DOHH2 (cell line): ENCODE results near the gene FGF10.

Experiments used
- H3F3A ChIP-seq: fragments of 200-600 bp; sonication (generic), shearing (Covaris generic); 2 replicates; pipeline ENCODE4 v1.6.0; 2016; ENCODE audit warnings: antibody characterized with exemption, mild to moderate bottlenecking; ENCODE audit not compliant: control insufficient read depth, insufficient read depth
- H3K27ac ChIP-seq: fragments of 200-600 bp; sonication (generic); 2 replicates; pipeline ENCODE4 v1.5.1; 2014; ENCODE audit warnings: low read depth, mild to moderate bottlenecking, low read length, moderate library complexity
- H3K27me3 ChIP-seq: fragments of 200-600 bp; sonication (generic); 2 replicates; pipeline ENCODE4 v1.6.1; 2014; ENCODE audit warnings: mild to moderate bottlenecking, low read length, mixed read lengths; ENCODE audit not compliant: control insufficient read depth
- H3K36me3 ChIP-seq: fragments of 200-600 bp; sonication (generic); 2 replicates; pipeline ENCODE4 v1.6.1; 2014; ENCODE audit warnings: mild to moderate bottlenecking, low read length, moderate library complexity, mixed read lengths; ENCODE audit not compliant: control insufficient read depth
- H3K4me1 ChIP-seq: fragments of 200-600 bp; sonication (generic); 2 replicates; pipeline ENCODE4 v1.6.1; 2014; ENCODE audit warnings: mild to moderate bottlenecking, low read length, mixed read lengths; ENCODE audit not compliant: control insufficient read depth
- H3K4me2 ChIP-seq: fragments of 200-600 bp; sonication (generic); 2 replicates; pipeline ENCODE4 v1.6.0; 2014; ENCODE audit warnings: mild to moderate bottlenecking, low read length, moderate library complexity
- H3K4me3 ChIP-seq: fragments of 200-600 bp; sonication (generic); 2 replicates; pipeline ENCODE4 v1.5.1; 2014; ENCODE audit warnings: mild to moderate bottlenecking, low read length, mixed read lengths
- H3K79me2 ChIP-seq: fragments of 200-600 bp; sonication (generic); 2 replicates; pipeline ENCODE4 v1.6.1; 2014; ENCODE audit warnings: mild to moderate bottlenecking, low read length, mixed read lengths; ENCODE audit not compliant: control insufficient read depth
- H3K9me2 ChIP-seq: fragments of 200-600 bp; sonication (generic); replicated peaks from 2 replicates; pipeline ENCODE4 v1.6.1; 2014; ENCODE audit warnings: mild to moderate bottlenecking, low read length, mixed read lengths; ENCODE audit not compliant: control insufficient read depth
- H3K9me3 ChIP-seq: fragments of 200-600 bp; sonication (generic); 2 replicates; pipeline ENCODE4 v1.6.1; 2014; ENCODE audit warnings: antibody characterized with exemption, low read length, mixed read lengths; ENCODE audit not compliant: control insufficient read depth, insufficient read depth
- H4K20me1 ChIP-seq: fragments of 200-600 bp; sonication (generic); 2 replicates; pipeline ENCODE4 v1.6.0; 2014; ENCODE audit warnings: low read depth, mild to moderate bottlenecking, antibody characterized with exemption, low read length, moderate library complexity; ENCODE audit not compliant: control insufficient read depth, insufficient read depth
- CTCF ChIP-seq: fragments of 200-600 bp; sonication (generic); IDR thresholded peaks from one replicate; pipeline ENCODE4 v1.5.1; 2014; ENCODE audit warnings: antibody characterized with exemption, mild to moderate bottlenecking, low read depth, low read length; ENCODE audit not compliant: poor library complexity, severe bottlenecking
- EZH2phosphoT487 ChIP-seq: fragments of 200-600 bp; sonication (generic); IDR thresholded peaks from 2 replicates; pipeline ENCODE4 v1.6.1; 2017; ENCODE audit warnings: borderline replicate concordance, mild to moderate bottlenecking, antibody characterized with exemption, low read length, moderate library complexity, mixed read lengths

FGF10 gene

GRCh38 chr5:44257653-44258365, 131.4 kb downstream of the FGF10 start:
- Histone ChIP-seq H3K9me2 (no peaks in the 10 kb centered on the region), H3F3A (no peaks in the 10 kb centered on the region), H3K9me3 (no peaks in the 10 kb centered on the region), H3K4me1 (no peaks in the 10 kb centered on the region), H3K27ac (no peak overlapping the region), H4K20me1 (no peaks in the 10 kb centered on the region), H3K4me3 (no peak overlapping the region), H3K4me2 (no peak overlapping the region), H3K79me2 (no peaks in the 10 kb centered on the region), H3K36me3 (no peaks in the 10 kb centered on the region), H3K27me3 (no peaks in the 10 kb centered on the region)
- TF ChIP-seq CTCF (no peak), EZH2phosphoT487 (no peak)

- no peaks in the 10 kb centered on the region for H3K27me3 ChIP-seq
- no peak overlapping the region for H3K4me3 ChIP-seq
These were observed 132.0 kb downstream of the FGF10 start for GRCh38 chr5:44257221-44257620.

More at GRCh38 chr5:44257221-44257620, 132.0 kb downstream of the FGF10 start:
- H3K36me3 ChIP-seq: no peaks in the 10 kb centered on the region
- TF ChIP-seq CTCF (no peak), EZH2phosphoT487 (no peak)
- H3K9me3 ChIP-seq: no peaks in the 10 kb centered on the region
- no peaks in the 10 kb centered on the region for H3F3A ChIP-seq
- H3K4me1 ChIP-seq: no peaks in the 10 kb centered on the region
- H3K27ac ChIP-seq: no peak overlapping the region
- no peak overlapping the region for H3K4me2 ChIP-seq
- no peaks in the 10 kb centered on the region for H3K9me2 ChIP-seq
- no peaks in the 10 kb centered on the region for H4K20me1 ChIP-seq
- no peaks in the 10 kb centered on the region for H3K79me2 ChIP-seq
